ENCODE data around the gene KPNA4. TPM values are rescaled to one million over a fixed set of nuclear protein-coding genes. Genes with fewer than 3 reads are reported as not detected.

Gene KPNA4
- total and polyA plus RNA-seq, 7 donors = 15.0 to 52.8 (median 45.4) TPM

- no peak for DNase-seq
- Histone ChIP-seq H3K9me3 (no peaks in the 10 kb centered on the region), H3K27me3 (no peaks in the 10 kb centered on the region), H3K4me3 (no peak overlapping the region), H3K36me3 (no peaks in the 10 kb centered on the region), H3K4me1 (no peaks in the 10 kb centered on the region), H3K27ac (no peak overlapping the region)
- TF ChIP-seq POLR2A (IDR thresholded peaks at IDR 0.05) (no peak), CTCF (IDR thresholded peaks at IDR 0.05) (no peak), EP300 (IDR thresholded peaks at IDR 0.05) (no peak)
- intact Hi-C loops (cut with DNase I) = no loop called here
- WGBS, 2 donors = 85 to 86% methylated on average over 1 of the region's 1 CpG
Measured at GRCh38 chr3:160601288-160601687, 35.9 kb upstream of the KPNA4 start.

GRCh38 chr3:160598865-160599264, 33.5 kb upstream of the KPNA4 start:
- H3K9me3 ChIP-seq = no peaks in the 10 kb centered on the region
- 41 to 75% methylated on average over 2 of the region's 2 CpGs for WGBS, 2 donors
- no peak overlapping the region for H3K4me3 ChIP-seq
- H3K36me3 ChIP-seq = no peaks in the 10 kb centered on the region
- TF ChIP-seq POLR2A (IDR thresholded peaks at IDR 0.05) (no peak), EP300 (IDR thresholded peaks at IDR 0.05) (no peak), POLR2AphosphoS5 (IDR thresholded peaks at IDR 0.05) (no peak), CTCF (IDR thresholded peaks at IDR 0.05) (no peak)
- no peak overlapping the region for H3K27ac ChIP-seq
- no peaks in the 10 kb centered on the region for H3K27me3 ChIP-seq
- intact Hi-C loops (cut with DNase I) = no loop called here
- DNase-seq = no peak
- H3K4me1 ChIP-seq = no peaks in the 10 kb centered on the region

GRCh38 chr3:160588023-160588422, 22.7 kb upstream of the KPNA4 start:
- Histone ChIP-seq H3K27me3 (no peaks in the 10 kb centered on the region), H3K36me3 (no peaks in the 10 kb centered on the region), H3K9me3 (peaks cover 0 to 2% (median 0%) of the 10 kb centered on the region in 4 donors), H3K4me1 (no peaks in the 10 kb centered on the region), H3K4me3 (no peak overlapping the region), H3K27ac (no peak overlapping the region)
- no peak for TF ChIP-seq CTCF (IDR thresholded peaks at IDR 0.05)
- TF ChIP-seq POLR2A (IDR thresholded peaks at IDR 0.05) = no peak
- TF ChIP-seq POLR2AphosphoS5 (IDR thresholded peaks at IDR 0.05) = no peak
- TF ChIP-seq EP300 (IDR thresholded peaks at IDR 0.05) = no peak
- no peak for DNase-seq
- intact Hi-C loops (cut with DNase I) = no loop called here

- H3K27ac ChIP-seq = no peak overlapping the region
- 95 to 97% methylated on average over 1 of the region's 1 CpG for WGBS, 2 donors
- intact Hi-C loops (cut with DNase I) = no loop called here
Measured at GRCh38 chr3:160587105-160587504, 21.7 kb upstream of the KPNA4 start.

More at GRCh38 chr3:160587105-160587504, 21.7 kb upstream of the KPNA4 start:
- no peak for TF ChIP-seq POLR2A (IDR thresholded peaks at IDR 0.05)
- no peak for TF ChIP-seq CTCF (IDR thresholded peaks at IDR 0.05)
- no peak for TF ChIP-seq EP300 (IDR thresholded peaks at IDR 0.05)
- TF ChIP-seq POLR2AphosphoS5 (IDR thresholded peaks at IDR 0.05) = no peak
- no peaks in the 10 kb centered on the region for H3K4me1 ChIP-seq
- H3K36me3 ChIP-seq = no peaks in the 10 kb centered on the region
- no peak for DNase-seq
- no peaks in the 10 kb centered on the region for H3K27me3 ChIP-seq
- H3K4me3 ChIP-seq = no peak overlapping the region
- H3K9me3 ChIP-seq = peaks cover 0 to 2% (median 0%) of the 10 kb centered on the region in 4 donors

Measured in sigmoid colon (tissue), 7 donors.